Measurements from ENCODE around the gene CSTF3.
A peak's percentile ranks its signal among the peaks of the same experiment; 100 is the strongest.

CSTF3 gene

DNA sequence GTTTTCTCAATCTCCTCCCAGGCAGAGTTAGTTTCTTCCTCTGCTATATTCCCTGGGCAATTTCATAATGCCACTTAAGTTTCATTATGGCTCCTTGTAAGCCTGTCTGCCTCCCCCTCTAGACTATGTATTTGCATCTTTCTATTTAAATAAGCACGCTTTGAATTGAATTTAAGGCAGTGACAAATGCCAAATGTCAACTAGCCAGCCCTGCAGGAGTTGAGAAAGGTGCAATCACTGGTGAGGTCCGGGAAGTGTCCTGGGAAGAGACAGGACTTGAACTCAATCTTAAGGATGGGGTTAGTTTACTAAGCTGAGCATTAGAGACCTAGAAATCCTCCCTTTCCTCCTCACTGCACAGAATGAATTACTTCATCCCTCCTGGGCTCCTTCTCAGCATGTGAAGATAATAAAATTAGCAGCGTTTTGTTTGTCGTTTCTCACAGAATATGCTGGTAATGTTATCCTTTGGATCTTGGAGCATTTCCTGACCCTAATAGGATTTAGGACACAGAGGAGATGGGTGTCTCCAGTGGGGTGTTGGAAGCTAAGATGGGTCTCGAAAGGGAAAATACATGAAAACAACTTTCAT lies 120.3 kb downstream of the CSTF3 start:
- no peak for FAIRE-seq

GRCh38 chr11:33040033-33040861 lies 121.0 kb downstream of the CSTF3 start:
- TF ChIP-seq, protein P1, sequence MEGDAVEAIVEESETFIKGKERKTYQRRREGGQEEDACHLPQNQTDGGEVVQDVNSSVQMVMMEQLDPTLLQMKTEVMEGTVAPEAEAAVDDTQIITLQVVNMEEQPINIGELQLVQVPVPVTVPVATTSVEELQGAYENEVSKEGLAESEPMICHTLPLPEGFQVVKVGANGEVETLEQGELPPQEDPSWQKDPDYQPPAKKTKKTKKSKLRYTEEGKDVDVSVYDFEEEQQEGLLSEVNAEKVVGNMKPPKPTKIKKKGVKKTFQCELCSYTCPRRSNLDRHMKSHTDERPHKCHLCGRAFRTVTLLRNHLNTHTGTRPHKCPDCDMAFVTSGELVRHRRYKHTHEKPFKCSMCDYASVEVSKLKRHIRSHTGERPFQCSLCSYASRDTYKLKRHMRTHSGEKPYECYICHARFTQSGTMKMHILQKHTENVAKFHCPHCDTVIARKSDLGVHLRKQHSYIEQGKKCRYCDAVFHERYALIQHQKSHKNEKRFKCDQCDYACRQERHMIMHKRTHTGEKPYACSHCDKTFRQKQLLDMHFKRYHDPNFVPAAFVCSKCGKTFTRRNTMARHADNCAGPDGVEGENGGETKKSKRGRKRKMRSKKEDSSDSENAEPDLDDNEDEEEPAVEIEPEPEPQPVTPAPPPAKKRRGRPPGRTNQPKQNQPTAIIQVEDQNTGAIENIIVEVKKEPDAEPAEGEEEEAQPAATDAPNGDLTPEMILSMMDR (IDR thresholded peaks at IDR 0.05; ENCODE audit: insufficient read depth, missing control alignments), result no peak
- DNase-seq (ENCODE audit: insufficient read length, low spot score), result no peak
- FAIRE-seq, result no peak

More for the DNA sequence above, 120.3 kb downstream of the CSTF3 start:
- DNase-seq (ENCODE audit: insufficient read length, low spot score), result no peak
- TF ChIP-seq, protein P1 (IDR thresholded peaks at IDR 0.05; ENCODE audit: insufficient read depth, missing control alignments), result no peak

DNA sequence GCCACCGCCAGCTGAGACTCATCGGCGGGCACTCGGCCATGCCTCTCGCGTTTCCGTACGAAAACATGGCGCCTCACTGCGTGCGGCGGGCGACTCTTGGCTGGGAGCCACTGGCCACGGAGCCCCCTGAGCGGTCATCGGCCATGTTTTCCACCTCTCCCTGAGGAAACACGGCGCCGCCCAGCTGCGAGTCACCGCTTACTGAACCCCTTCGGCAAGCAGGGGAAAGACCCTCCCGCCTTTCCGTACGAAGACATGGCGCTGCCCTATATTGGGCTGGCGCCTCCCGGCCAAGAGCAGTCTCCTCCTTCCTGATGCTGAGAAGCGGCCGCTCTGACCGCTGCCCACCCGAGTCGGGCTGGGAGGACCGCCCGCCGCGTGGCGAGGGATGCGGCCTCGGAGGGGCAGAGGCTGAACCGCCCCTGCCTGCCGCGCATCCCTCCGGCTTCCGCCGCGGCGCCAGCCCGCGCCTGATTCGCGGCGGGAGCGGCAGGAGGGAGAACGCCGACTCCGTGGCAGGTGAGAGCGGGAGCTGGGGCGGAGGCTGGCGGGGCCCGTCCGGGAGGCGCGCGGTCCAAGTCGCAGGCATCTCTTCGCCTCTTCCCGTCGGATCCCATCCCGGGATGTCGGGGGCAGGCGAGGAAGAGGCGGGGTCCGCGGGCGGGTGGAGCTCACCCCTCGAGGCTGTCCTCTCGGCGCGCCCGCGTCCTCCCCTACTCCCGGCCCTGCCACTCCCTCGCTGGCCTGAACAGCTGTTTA lies 121.8 kb downstream of the CSTF3 start, which contains the start of gene TCP11L1:
TSS of gene TCP11L1 (plus strand) at position 299 of the 759 bp plus-strand sequence. CDS start 4,202 bp downstream, outside the sequence.
- FAIRE-seq (no peak), DNase-seq (ENCODE audit: insufficient read length, low spot score) (peak; percentile 51)
- TF ChIP-seq, protein P1 (IDR thresholded peaks at IDR 0.05; ENCODE audit: insufficient read depth, missing control alignments), result no peak

- DNase-seq (ENCODE audit: insufficient read length, low spot score), result no peak
- no peak for FAIRE-seq
- TF ChIP-seq, protein P1 (IDR thresholded peaks at IDR 0.05; ENCODE audit: insufficient read depth, missing control alignments), result no peak
Measured at GRCh38 chr11:33035011-33035410, 126.3 kb downstream of the CSTF3 start.

All from D721Med (cell line).